ENCODE results near the gene PRKN. TPM values are rescaled to one million over a fixed set of nuclear protein-coding genes. Genes with fewer than 3 reads are reported as not detected.

Gene PRKN
- total RNA-seq, 1 donor from 2014 or later = 7.0 TPM

GRCh38 chr6:161486361-161487216, 1241.0 kb downstream of the PRKN start:
- H3K27ac Mint-ChIP-seq (ENCODE audit: unreplicated experiment) = no peak overlapping the region

GRCh38 chr6:161482517-161482858, 1245.1 kb downstream of the PRKN start:
- peaks cover 2% of the 10 kb centered on the region for H3K27me3 Mint-ChIP-seq (ENCODE audit: unreplicated experiment)
- no peak for DNase-seq
- TF ChIP-seq CTCF (IDR thresholded peaks at IDR 0.05; ENCODE audit: partially characterized antibody, unreplicated experiment) = no peak
- no peaks in the 10 kb centered on the region for H3K36me3 Mint-ChIP-seq (ENCODE audit: unreplicated experiment)
- peaks cover 2% of the 10 kb centered on the region for H3K9me3 Mint-ChIP-seq (ENCODE audit: unreplicated experiment)
- H3K4me3 Mint-ChIP-seq (ENCODE audit: unreplicated experiment) = no peak overlapping the region
- H3K27ac Mint-ChIP-seq (ENCODE audit: unreplicated experiment) = no peak overlapping the region
- H3K4me1 Mint-ChIP-seq (ENCODE audit: low read depth, unreplicated experiment) = peaks cover 5% of the 10 kb centered on the region

More at GRCh38 chr6:161486361-161487216, 1241.0 kb downstream of the PRKN start:
- Mint-ChIP-seq H3K27me3 (ENCODE audit: unreplicated experiment) (peaks cover 4% of the 10 kb centered on the region), H3K36me3 (ENCODE audit: unreplicated experiment) (no peaks in the 10 kb centered on the region), H3K4me3 (ENCODE audit: unreplicated experiment) (no peak overlapping the region), H3K4me1 (ENCODE audit: low read depth, unreplicated experiment) (no peaks in the 10 kb centered on the region), H3K9me3 (ENCODE audit: unreplicated experiment) (peaks cover 4% of the 10 kb centered on the region)
- TF ChIP-seq CTCF (IDR thresholded peaks at IDR 0.05; ENCODE audit: partially characterized antibody, unreplicated experiment) = no peak
- DNase-seq = no peak

- Mint-ChIP-seq H3K4me3 (ENCODE audit: unreplicated experiment) (no peak overlapping the region), H3K27ac (ENCODE audit: unreplicated experiment) (no peak overlapping the region), H3K36me3 (ENCODE audit: unreplicated experiment) (no peaks in the 10 kb centered on the region), H3K4me1 (ENCODE audit: low read depth, unreplicated experiment) (peaks cover 5% of the 10 kb centered on the region), H3K27me3 (ENCODE audit: unreplicated experiment) (no peaks in the 10 kb centered on the region), H3K9me3 (ENCODE audit: unreplicated experiment) (peaks cover 2% of the 10 kb centered on the region)
- DNase-seq = no peak
- no peak for TF ChIP-seq CTCF (IDR thresholded peaks at IDR 0.05; ENCODE audit: partially characterized antibody, unreplicated experiment)
Observed at GRCh38 chr6:161481786-161482516, 1245.6 kb downstream of the PRKN start.

- H3K27me3 Mint-ChIP-seq (ENCODE audit: unreplicated experiment) = no peaks in the 10 kb centered on the region
- no peak for DNase-seq
- peaks cover 5% of the 10 kb centered on the region for H3K4me1 Mint-ChIP-seq (ENCODE audit: low read depth, unreplicated experiment)
Observed at GRCh38 chr6:161480421-161481155, 1247.0 kb downstream of the PRKN start.

More at GRCh38 chr6:161480421-161481155, 1247.0 kb downstream of the PRKN start:
- Mint-ChIP-seq H3K9me3 (ENCODE audit: unreplicated experiment) (peaks cover 2% of the 10 kb centered on the region), H3K4me3 (ENCODE audit: unreplicated experiment) (no peak overlapping the region), H3K36me3 (ENCODE audit: unreplicated experiment) (no peaks in the 10 kb centered on the region), H3K27ac (ENCODE audit: unreplicated experiment) (no peak overlapping the region)
- TF ChIP-seq CTCF (IDR thresholded peaks at IDR 0.05; ENCODE audit: partially characterized antibody, unreplicated experiment) = no peak
